Activated naive CD8-positive, alpha-beta T cell treated with anti-CD3 and anti-CD28 coated beads, Interleukin-2, amount 50 U/mL, for 24 hours (primary cell): Measurements from ENCODE around the gene PPP1R9B.
A peak's percentile ranks its signal among the peaks of the same experiment; 100 is the strongest.

Experiments
- ATAC-seq: fragments of 150-1000 bp; cut with Tn5 transposase; one replicate; pipeline ENCODE4 v1.10.0; 2021
- DNase-seq: peaks from one replicate; pipeline ENCODE4 v3.0.0; 2021
- H3K27ac Mint-ChIP-seq: one replicate; pipeline ENCODE4 v1.8.0; 2021; ENCODE audit warnings: mild to moderate bottlenecking, mixed read lengths
- H3K27me3 Mint-ChIP-seq: one replicate; pipeline ENCODE4 v1.8.0; 2021; ENCODE audit warnings: mixed read lengths
- H3K36me3 Mint-ChIP-seq: one replicate; pipeline ENCODE4 v1.8.0; 2021; ENCODE audit warnings: low read depth, mixed read lengths
- H3K4me1 Mint-ChIP-seq: one replicate; pipeline ENCODE4 v1.8.0; 2021; ENCODE audit warnings: mixed read lengths
- H3K4me3 Mint-ChIP-seq: one replicate; pipeline ENCODE4 v1.8.0; 2021; ENCODE audit warnings: mild to moderate bottlenecking, moderate library complexity, mixed read lengths
- H3K9me3 Mint-ChIP-seq: one replicate; pipeline ENCODE4 v1.8.0; 2021; ENCODE audit warnings: mixed read lengths

Gene PPP1R9B, protein sequence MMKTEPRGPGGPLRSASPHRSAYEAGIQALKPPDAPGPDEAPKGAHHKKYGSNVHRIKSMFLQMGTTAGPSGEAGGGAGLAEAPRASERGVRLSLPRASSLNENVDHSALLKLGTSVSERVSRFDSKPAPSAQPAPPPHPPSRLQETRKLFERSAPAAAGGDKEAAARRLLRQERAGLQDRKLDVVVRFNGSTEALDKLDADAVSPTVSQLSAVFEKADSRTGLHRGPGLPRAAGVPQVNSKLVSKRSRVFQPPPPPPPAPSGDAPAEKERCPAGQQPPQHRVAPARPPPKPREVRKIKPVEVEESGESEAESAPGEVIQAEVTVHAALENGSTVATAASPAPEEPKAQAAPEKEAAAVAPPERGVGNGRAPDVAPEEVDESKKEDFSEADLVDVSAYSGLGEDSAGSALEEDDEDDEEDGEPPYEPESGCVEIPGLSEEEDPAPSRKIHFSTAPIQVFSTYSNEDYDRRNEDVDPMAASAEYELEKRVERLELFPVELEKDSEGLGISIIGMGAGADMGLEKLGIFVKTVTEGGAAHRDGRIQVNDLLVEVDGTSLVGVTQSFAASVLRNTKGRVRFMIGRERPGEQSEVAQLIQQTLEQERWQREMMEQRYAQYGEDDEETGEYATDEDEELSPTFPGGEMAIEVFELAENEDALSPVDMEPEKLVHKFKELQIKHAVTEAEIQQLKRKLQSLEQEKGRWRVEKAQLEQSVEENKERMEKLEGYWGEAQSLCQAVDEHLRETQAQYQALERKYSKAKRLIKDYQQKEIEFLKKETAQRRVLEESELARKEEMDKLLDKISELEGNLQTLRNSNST

GRCh38 chr17:50150354-50151040 is at the start of gene PPP1R9B:
PPP1R9B (minus strand) TSS chr17:50150677; CDS start chr17:50150513, 164 bp downstream.
- Mint-ChIP-seq H3K27me3 (no peaks in the 10 kb centered on the region), H3K9me3 (no peaks in the 10 kb centered on the region), H3K4me1 (peaks cover 47% of the 10 kb centered on the region), H3K4me3 (peak within 1 kb of the TSS; percentile 93), H3K27ac (peak within 1 kb of the TSS; percentile 90), H3K36me3 (peaks cover 11% of the 10 kb centered on the region)
- no peak for DNase-seq
- ATAC-seq, result no peak

GRCh38 chr17:50199803-50200456 is 49.5 kb upstream of the PPP1R9B start:
- H3K27ac Mint-ChIP-seq, result no peak overlapping the region
- DNase-seq (peak; percentile 65), ATAC-seq (peak; percentile 63)
- peak overlapping the region; percentile 68 for H3K4me3 Mint-ChIP-seq
- no peaks in the 10 kb centered on the region for H3K36me3 Mint-ChIP-seq
- peaks cover 21% of the 10 kb centered on the region for H3K4me1 Mint-ChIP-seq
- H3K9me3 Mint-ChIP-seq, result no peaks in the 10 kb centered on the region
- peaks cover 49% of the 10 kb centered on the region for H3K27me3 Mint-ChIP-seq

DNA sequence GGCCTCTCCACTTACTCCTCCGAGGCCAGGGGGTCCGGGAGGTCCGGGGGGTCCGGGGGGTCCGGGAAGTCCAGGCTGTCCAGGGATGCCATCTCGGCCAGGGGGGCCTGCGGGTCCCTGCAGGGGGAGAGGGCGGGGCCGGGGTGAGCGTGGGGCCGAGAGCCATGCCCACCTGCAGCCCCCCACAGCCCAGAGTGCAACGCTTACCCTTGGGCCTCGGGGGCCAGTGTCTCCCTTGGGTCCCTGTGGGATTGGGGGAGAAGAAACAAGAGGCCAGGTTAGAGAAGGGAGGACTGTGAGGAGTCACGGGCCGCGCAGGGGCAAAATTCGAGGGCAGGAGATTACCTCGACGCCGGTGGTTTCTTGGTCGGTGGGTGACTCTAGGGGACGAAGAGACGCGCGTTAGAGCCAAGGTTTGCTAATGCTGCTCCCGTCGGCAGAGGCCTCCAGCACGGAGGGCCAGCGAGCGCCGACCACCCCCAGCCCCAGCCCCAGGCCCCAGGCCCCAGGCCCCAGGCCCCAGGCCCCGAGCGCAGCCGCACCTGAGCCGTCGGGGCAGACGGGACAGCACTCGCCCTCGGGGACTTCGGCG is 48.8 kb upstream of the PPP1R9B start:
- ATAC-seq (no peak), DNase-seq (no peak)
- Mint-ChIP-seq H3K4me3 (peak overlapping the region; percentile 68), H3K27me3 (peaks cover 46% of the 10 kb centered on the region), H3K36me3 (no peaks in the 10 kb centered on the region), H3K27ac (no peak overlapping the region), H3K4me1 (peaks cover 21% of the 10 kb centered on the region), H3K9me3 (no peaks in the 10 kb centered on the region)

DNA sequence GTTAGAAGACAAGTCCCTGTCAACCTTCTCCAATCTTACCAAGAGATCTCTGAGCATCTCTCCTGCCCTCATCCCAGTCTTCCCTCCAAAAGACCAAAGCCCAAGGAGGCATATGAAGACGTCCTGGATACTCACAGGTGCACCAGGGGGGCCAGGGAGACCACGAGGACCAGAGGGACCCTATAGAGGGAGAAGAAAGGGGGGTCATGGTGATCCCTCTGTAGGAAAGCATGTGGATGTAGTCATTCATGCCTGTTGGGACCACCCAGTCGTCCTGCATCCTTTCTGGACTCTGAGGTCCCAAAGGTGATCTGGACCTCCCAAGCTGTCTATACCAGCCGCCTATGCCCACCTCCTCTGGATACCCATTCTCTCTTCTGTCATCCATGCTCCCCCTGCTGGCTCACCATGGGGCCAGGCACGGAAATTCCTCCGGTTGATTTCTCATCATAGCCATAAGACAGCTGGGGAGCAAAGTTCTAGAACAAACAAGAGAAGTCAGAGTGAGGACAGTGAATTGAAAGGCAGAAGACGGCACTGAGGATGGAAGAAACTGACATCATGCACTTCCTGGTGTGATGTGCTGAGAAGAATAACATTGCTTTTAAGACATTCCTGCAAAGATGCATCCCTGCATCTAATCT is 47.7 kb upstream of the PPP1R9B start:
- DNase-seq (peak; percentile 69), ATAC-seq (no peak)
- H3K4me1 Mint-ChIP-seq, result peaks cover 21% of the 10 kb centered on the region

DNA sequence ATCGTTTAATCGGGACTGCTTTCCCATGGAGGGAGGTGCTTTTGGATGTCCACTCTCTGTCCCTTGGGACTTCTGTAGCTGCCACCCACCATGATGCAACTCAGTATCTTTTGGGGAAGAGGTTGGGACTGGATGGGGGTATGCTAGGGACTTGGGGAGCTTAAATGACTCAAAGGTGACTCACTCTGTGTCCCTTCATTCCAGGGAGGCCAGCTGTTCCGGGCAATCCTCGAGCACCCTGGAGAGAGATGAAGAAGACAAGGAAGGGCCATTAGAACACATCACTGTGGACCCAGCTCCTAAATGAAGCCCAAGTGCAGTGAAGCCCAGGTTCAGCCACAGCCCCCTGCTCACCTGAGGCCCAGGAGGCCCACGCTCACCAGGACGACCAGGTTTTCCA is 46.3 kb upstream of the PPP1R9B start:
- DNase-seq (no peak), ATAC-seq (no peak)
- Mint-ChIP-seq H3K4me1 (peaks cover 23% of the 10 kb centered on the region), H3K27me3 (peaks cover 21% of the 10 kb centered on the region), H3K27ac (no peak overlapping the region), H3K4me3 (no peak overlapping the region), H3K36me3 (no peaks in the 10 kb centered on the region), H3K9me3 (no peaks in the 10 kb centered on the region)

More for the DNA sequence above, 47.7 kb upstream of the PPP1R9B start:
- H3K4me3 Mint-ChIP-seq, result no peak overlapping the region
- H3K27ac Mint-ChIP-seq, result no peak overlapping the region
- H3K36me3 Mint-ChIP-seq, result no peaks in the 10 kb centered on the region
- peaks cover 35% of the 10 kb centered on the region for H3K27me3 Mint-ChIP-seq
- H3K9me3 Mint-ChIP-seq, result no peaks in the 10 kb centered on the region

GRCh38 chr17:50196036-50196435 is 45.6 kb upstream of the PPP1R9B start:
- DNase-seq, result no peak
- Mint-ChIP-seq H3K9me3 (no peaks in the 10 kb centered on the region), H3K36me3 (no peaks in the 10 kb centered on the region), H3K4me3 (no peak overlapping the region), H3K27me3 (peaks cover 17% of the 10 kb centered on the region), H3K27ac (no peak overlapping the region), H3K4me1 (peaks cover 19% of the 10 kb centered on the region)
- ATAC-seq, result no peak

DNA sequence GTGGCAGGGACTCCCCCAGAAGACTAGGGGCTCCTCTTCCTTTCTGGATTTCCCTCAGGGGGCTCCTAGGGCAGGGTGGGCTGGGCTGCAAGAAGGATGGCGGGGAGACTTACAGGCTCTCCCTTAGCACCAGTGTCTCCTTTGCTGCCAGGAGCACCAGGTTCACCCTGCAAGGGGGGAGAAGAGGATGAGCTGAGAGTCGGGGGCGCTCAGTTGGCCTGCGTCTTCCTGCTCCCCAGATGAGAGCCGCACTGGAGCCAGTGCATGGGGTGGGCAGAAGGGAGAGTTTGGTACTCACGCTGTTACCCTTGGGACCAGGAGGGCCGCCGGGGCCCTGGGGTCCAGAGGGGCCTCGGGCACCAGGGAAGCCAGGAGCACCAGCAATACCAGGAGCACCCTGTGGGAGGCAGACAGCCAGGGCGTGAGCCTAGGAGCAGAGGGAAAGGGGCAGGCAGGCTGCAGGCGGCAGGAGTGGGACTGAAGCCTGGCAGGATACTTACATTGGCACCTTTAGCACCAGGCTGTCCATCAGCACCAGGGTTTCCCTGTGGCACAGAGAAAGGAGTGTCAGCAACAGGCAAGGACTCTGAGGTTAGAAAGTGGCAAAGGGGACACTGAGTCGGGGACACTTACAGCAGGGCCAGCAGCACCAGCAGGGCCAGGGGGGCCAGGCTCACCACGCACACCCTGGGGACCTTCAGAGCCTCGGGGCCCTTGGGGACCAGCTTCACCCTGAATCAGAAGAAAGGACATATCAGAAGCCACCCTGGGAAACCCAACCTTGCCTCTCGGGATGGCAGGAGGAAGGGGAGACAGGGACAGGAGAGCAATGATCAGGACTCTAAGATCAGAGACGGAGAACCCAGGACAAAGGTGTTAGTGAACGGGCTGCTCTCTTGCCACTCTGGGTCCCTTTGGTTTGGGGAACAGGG is 44.7 kb upstream of the PPP1R9B start:
- no peak for ATAC-seq
- DNase-seq, result no peak
- Mint-ChIP-seq H3K27ac (no peak overlapping the region), H3K27me3 (peaks cover 12% of the 10 kb centered on the region), H3K4me3 (no peak overlapping the region), H3K9me3 (no peaks in the 10 kb centered on the region), H3K36me3 (no peaks in the 10 kb centered on the region), H3K4me1 (peaks cover 14% of the 10 kb centered on the region)

- DNase-seq (no peak), ATAC-seq (no peak)
- Mint-ChIP-seq H3K27me3 (peaks cover 9% of the 10 kb centered on the region), H3K27ac (no peak overlapping the region), H3K4me3 (no peak overlapping the region), H3K9me3 (no peaks in the 10 kb centered on the region), H3K36me3 (no peaks in the 10 kb centered on the region), H3K4me1 (peaks cover 10% of the 10 kb centered on the region)
Observed at GRCh38 chr17:50194140-50194933, 43.9 kb upstream of the PPP1R9B start.

- ATAC-seq (no peak), DNase-seq (no peak)
- Mint-ChIP-seq H3K4me1 (peaks cover 2% of the 10 kb centered on the region), H3K27me3 (no peaks in the 10 kb centered on the region), H3K9me3 (no peaks in the 10 kb centered on the region), H3K27ac (no peak overlapping the region), H3K4me3 (no peak overlapping the region), H3K36me3 (no peaks in the 10 kb centered on the region)
Observed at GRCh38 chr17:50192618-50193291, 42.3 kb upstream of the PPP1R9B start.

- no peaks in the 10 kb centered on the region for H3K27me3 Mint-ChIP-seq
- H3K36me3 Mint-ChIP-seq, result no peaks in the 10 kb centered on the region
- no peaks in the 10 kb centered on the region for H3K9me3 Mint-ChIP-seq
- ATAC-seq (no peak), DNase-seq (no peak)
- H3K4me3 Mint-ChIP-seq, result no peak overlapping the region
- H3K27ac Mint-ChIP-seq, result no peak overlapping the region
- H3K4me1 Mint-ChIP-seq, result peaks cover 2% of the 10 kb centered on the region
Observed at GRCh38 chr17:50192144-50192617, 41.7 kb upstream of the PPP1R9B start.

- no peak overlapping the region for H3K4me3 Mint-ChIP-seq
- no peaks in the 10 kb centered on the region for H3K9me3 Mint-ChIP-seq
- DNase-seq, result no peak
- no peaks in the 10 kb centered on the region for H3K27me3 Mint-ChIP-seq
- no peaks in the 10 kb centered on the region for H3K36me3 Mint-ChIP-seq
- peaks cover 2% of the 10 kb centered on the region for H3K4me1 Mint-ChIP-seq
- no peak overlapping the region for H3K27ac Mint-ChIP-seq
- ATAC-seq, result no peak
Observed at GRCh38 chr17:50191359-50192143, 41.1 kb upstream of the PPP1R9B start.
